G401.6 (cell line): ENCODE measurements around the gene SEMA4B.

ENCODE experiments used
- FAIRE-seq: peaks from 2 replicates; lab custom pipeline; 2012; peaks lifted over from hg19 to GRCh38; lab: Jason Lieb, UNC

Gene SEMA4B

GRCh38 chr15:90225504-90226234 is 24.5 kb downstream of the SEMA4B start:
- no peak for FAIRE-seq

- FAIRE-seq: no peak
Observed at GRCh38 chr15:90227336-90227735, 26.2 kb downstream of the SEMA4B start.

GRCh38 chr15:90227816-90228772 is 27.0 kb downstream of the SEMA4B start:
- FAIRE-seq: no peak

GRCh38 chr15:90228960-90229359 is 27.8 kb downstream of the SEMA4B start:
- no peak for FAIRE-seq

GRCh38 chr15:90230071-90230494 is 29.0 kb downstream of the SEMA4B start:
- FAIRE-seq: no peak

GRCh38 chr15:90230610-90231009 is 29.5 kb downstream of the SEMA4B start:
- FAIRE-seq: no peak

- no peak for FAIRE-seq
Observed at GRCh38 chr15:90231028-90232017, 30.2 kb downstream of the SEMA4B start.

GRCh38 chr15:90232196-90232595 is 31.1 kb downstream of the SEMA4B start:
- no peak for FAIRE-seq

GRCh38 chr15:90232941-90233386 is 31.8 kb downstream of the SEMA4B start:
- no peak for FAIRE-seq

- FAIRE-seq: peak; percentile 15
Observed at GRCh38 chr15:90233387-90234095, 32.4 kb downstream of the SEMA4B start, which contains the start of gene CIB1. Gene CIB1, minus strand, starts transcription at chr15:90233941. Its CDS starts 56 bp downstream, at chr15:90233885.

GRCh38 chr15:90234096-90234988 is 33.2 kb downstream of the SEMA4B start, which contains the start of gene GDPGP1:
Gene GDPGP1, plus strand, starts transcription at chr15:90234209. Its CDS starts 6,700 bp downstream, at chr15:90240909.
- no peak for FAIRE-seq

- no peak for FAIRE-seq
Observed at GRCh38 chr15:90239371-90239770, 38.2 kb downstream of the SEMA4B start.

GRCh38 chr15:90240856-90241255 is 39.7 kb downstream of the SEMA4B start:
- no peak for FAIRE-seq

- no peak for FAIRE-seq
Observed at GRCh38 chr15:90241343-90242192, 40.4 kb downstream of the SEMA4B start.

- no peak for FAIRE-seq
Observed at GRCh38 chr15:90243943-90244639, 43.0 kb downstream of the SEMA4B start.

- no peak for FAIRE-seq
Observed at GRCh38 chr15:90248789-90249202, 47.7 kb downstream of the SEMA4B start.

- FAIRE-seq: peak; percentile 28
Observed at GRCh38 chr15:90249203-90249863, 48.2 kb downstream of the SEMA4B start, which contains the start of gene TTLL13. Gene TTLL13, plus strand, starts transcription at chr15:90249556. Its CDS starts 1,075 bp downstream, at chr15:90250631.

GRCh38 chr15:90257776-90258175 is 56.6 kb downstream of the SEMA4B start:
- FAIRE-seq: no peak
